Hematopoietic multipotent progenitor cell treated with erythropoietin and hydrocortisone succinate and interleukin-3 and kit ligand, for 15 days (in vitro differentiated cells): ENCODE results near the gene B3GALT2.
"Not testable (repeated sequence)": the region's sequence is repeated elsewhere in the genome, so short reads cannot be mapped to it uniquely, and the experiment has no call there.

Experiments used
- DNase-seq: peaks from one replicate; pipeline ENCODE4 v3.0.0-alpha.2; 2015; ENCODE audit warnings: low spot score

B3GALT2 gene, protein sequence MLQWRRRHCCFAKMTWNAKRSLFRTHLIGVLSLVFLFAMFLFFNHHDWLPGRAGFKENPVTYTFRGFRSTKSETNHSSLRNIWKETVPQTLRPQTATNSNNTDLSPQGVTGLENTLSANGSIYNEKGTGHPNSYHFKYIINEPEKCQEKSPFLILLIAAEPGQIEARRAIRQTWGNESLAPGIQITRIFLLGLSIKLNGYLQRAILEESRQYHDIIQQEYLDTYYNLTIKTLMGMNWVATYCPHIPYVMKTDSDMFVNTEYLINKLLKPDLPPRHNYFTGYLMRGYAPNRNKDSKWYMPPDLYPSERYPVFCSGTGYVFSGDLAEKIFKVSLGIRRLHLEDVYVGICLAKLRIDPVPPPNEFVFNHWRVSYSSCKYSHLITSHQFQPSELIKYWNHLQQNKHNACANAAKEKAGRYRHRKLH

DNA sequence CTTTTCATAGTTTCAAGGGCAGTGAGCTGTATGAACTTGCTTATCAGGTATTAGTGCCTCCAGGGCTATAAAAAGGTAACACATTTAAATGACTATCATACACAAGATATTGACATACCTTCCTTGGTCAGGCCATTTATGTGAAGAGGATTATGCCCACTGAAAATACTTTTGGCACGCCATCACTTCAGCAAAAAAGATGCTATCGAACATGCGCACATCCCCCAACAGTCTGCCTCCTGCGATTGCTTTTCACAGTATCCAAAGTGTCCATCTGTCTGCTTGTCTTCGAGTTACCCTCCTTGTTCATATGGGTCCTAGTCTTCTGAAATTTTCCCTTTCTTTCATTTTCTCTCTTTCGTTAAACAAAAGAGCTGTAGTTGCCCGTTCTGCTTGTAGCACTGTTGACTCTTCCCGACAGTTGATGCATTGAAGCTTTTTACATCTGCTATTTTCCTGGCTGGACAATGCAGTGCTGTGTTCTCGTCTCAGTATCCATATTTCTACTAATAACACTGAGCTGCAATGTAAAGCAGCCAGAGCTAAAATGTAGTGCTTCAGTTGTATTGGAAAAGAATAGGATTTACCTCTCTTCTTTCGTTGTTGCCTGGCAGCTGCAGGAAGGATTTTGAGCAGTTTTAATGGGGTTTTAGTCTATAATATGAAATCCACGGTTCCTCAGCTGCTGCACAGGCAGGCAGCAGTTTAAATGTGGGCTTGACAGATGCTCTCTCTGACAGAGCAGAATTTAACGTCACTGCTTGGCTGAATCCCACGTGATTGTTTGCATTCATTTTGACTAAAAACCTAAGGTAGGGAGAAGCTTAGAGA, at the start of gene B3GALT2:
Gene B3GALT2 (minus strand): TSS at position 713 of the 831 bp plus-strand sequence. CDS start 5,051 bp downstream, outside the sequence.
- no peak for DNase-seq

DNA sequence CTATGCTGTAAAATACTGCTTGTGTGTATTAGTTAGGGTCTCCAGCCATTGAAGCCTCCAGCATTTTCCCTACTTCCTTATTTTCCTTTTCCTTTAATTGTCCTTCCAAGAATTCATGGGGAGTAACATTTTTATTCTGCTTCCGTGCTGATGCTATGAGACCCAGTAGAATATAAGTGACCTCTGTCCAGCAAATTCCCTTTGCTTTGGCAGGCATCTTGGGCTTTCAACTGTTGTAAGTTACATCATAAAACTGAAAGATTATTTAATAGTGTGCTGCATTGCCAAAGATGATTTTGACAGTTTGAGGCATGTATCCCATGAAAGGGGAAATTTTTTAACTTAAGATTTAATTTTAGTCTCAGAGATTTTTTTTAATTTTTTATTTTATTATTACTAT, 48.1 kb upstream of the B3GALT2 start:
- no peak for DNase-seq

DNA sequence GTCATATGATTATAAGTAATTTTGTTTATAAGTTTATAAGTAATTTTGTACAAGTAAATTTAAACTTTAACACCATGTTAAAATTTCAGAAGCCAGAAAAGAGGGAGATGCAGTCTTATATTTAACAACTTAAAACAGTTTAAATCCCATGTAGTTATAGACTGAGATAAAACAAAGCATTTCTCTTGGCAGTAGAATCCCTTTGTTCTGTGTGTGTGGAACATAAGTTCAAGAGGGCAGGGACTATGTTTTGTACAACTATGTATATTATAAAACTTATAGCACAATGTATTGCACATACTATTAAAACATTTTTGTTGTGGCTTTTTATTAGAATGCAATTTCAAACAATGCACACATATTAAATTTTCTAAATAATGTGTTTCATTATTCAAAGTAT, 44.7 kb upstream of the B3GALT2 start:
- not testable (repeated sequence) for DNase-seq

DNA sequence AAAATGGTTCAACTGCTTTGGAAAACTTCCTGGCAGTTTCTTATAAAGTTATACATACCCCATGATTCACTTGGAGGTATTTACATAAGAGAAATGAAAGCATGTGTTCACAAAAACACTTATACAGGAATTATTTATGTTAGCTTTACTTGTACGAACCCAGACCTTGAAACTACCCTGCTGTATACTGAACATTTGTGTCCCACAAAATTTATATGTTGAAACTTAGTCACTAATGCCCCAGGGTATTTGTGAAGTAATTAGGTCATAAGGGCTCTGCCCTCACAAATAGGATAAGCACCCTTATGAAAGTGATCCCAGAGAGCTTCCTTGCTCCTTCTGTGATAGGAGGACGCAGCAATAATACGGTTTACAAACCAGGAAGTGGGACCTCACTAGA, 42.7 kb upstream of the B3GALT2 start:
- no peak for DNase-seq

DNA sequence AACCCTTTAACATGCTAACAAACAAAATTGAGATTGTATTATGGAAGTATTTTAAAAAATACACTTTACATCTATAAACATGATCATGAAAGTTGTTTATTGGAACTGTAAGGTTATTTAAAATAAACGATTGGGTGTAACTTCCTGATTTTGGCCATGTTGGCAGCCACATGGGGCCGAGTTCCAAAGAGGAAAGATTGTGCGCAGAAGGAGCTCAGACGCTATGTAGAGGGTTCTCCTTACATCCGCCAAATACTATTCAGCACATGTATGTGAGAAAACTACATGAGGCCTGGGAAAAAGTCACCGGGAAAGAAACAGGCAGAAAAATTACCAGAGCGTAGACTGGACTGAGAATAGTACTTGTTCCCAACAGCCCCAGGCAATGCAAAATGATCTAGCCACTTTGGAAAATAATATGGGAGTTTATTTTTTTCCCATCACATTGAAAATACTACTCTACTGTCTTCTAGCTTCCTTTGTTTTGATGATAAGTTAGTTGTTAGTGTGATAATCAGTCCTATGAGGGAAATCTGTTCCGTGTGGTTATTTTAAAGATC, 35.7 kb upstream of the B3GALT2 start:
- DNase-seq = no peak

DNA sequence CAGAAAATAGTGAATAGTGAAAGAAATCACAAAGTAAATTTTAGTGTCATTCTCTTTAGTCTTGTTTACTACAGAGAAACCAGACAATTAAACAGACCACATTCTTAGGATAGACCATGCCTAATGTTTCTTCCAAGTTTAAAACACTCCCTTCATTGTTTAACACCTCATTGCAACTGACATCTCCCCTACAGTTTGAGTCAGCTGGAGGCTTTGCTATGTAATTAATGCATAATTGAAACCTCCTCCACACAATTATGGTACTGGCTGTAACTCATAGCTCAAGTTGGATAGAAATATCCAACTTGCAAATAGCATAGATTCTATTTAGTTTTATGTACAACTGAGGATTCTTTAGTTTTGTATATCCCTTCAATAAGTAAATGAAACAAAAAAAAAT, 35.2 kb upstream of the B3GALT2 start:
- DNase-seq = no peak

DNA sequence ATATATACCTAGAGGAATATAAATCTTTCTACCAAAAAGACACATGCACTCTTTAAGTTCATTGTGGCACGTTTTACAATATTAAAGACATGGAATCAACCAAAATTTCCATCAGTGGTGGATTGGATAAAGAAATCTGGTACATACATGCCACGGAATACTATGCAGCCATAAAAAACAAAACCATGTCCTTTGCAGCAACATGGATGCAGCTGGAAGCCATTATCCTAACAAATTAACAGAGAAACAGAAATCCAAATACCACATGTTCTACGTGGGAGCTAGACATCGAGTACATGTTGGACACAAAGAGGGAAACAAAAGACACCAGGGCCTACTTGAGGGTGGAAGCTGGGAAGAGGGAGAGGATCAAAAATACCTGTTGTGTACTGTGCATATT, 33.0 kb upstream of the B3GALT2 start:
- no peak for DNase-seq

DNA sequence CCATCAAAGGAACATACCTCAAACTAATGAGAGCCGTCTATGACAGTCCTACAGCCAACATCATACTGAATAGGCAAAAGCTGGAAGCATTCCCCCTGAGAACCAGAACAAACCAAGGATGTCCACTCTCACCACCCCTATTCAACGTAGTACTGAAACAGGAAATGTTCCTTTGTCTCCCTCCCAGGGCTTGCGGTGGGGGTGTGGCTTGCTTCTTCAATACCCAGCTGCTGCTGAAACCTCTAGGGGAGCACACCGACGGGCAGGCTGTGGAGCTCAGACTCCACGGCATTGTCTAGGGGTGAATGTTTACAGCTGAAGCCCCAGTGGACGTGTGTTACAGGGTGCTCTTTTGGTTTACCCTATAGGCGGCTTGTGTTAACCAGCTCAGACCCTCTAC, 30.5 kb upstream of the B3GALT2 start:
- DNase-seq = no peak

DNA sequence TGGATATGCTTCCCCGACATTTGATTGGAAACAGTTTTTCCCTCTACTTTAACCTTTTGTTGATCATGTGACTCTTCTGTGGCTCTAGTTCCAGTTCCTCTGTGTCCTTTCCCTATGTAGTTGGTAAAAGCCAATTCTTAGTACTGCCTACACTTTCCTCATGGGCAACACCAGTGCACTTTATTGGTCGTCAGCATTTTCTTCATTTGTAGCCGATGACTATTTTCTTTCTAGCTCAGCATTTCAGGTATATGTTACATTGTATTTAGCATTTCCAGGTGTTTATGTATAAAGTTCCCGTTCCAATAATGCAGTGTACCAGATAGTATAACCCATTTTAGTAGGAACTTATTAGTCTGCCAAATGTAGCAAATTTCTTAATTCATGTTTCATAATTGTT, 27.6 kb upstream of the B3GALT2 start:
- no peak for DNase-seq

DNA sequence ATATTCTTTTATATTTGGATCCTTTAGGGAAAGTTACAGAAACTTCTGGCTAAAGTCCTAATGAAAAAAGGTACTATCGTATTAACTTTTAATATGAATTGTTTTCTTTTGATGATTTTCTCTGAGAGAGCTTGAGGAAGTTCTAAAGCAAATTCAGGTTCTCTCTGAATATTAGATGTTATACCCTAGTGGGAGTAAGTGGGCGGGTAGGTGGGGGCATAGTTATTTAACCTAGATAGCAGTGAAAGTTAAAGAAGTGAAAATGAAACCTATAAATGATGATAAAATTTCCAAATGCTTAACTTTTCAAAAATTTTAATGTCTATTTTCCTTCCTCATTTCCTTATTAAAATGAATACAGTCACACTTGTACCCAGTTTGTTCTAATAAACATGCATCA, 26.2 kb upstream of the B3GALT2 start:
- DNase-seq = no peak

DNA sequence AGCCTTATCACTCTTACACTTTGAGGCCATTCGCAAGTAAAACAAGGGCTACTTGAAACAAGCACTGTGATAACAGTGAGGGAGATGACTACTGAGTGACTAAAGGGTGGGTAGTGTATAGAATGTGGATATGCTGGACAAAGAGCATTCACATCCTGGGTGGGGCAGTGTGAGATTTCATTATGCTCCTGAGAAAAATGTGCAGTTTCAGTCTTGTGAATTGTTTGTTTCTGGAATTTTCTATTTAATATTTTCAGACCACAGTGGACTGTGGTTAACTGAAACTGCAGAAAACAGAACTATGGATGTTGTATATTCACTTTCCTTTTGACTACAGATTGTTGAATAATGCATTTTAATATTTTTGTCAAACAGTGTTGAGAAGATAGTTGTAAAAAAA, 25.1 kb upstream of the B3GALT2 start:
- DNase-seq = no peak

DNA sequence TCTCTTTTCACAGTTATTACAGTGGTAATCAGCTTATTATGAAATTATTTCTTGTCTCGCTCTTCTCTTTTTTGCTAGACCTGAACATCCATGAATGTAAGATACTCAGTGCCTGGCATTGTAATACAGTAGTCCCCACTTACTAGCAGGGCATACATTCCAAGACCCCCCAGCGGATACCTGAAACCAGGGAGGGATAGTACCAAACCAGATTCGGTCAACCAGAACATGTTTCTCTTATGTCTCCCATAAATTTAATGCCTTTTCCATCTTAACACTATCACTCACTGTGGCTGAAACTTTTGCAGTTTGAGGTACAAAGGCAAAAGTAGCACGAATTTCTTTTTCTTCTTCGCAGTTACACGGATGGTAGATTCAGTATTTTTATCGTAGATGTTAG, 24.6 kb upstream of the B3GALT2 start:
- no peak for DNase-seq

DNA sequence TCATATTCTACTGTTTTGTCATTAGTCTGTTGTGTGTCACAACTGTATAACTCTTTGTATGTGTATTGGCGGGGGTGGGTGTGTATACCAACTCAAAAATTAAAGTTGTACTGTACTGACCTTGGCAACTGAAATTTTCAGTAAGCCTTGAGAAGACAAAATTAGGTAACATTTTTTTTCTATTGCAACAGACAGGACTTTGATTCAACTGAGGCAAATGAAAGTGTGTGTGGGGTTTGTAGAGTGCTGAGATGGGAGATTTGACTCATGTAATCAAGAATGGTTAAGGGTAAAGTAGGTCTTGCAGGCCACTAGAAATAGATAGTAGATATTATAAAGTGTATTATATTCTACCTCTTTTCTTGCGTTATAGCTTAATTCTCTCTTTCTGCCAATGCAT, 14.6 kb upstream of the B3GALT2 start:
- no peak for DNase-seq

DNA sequence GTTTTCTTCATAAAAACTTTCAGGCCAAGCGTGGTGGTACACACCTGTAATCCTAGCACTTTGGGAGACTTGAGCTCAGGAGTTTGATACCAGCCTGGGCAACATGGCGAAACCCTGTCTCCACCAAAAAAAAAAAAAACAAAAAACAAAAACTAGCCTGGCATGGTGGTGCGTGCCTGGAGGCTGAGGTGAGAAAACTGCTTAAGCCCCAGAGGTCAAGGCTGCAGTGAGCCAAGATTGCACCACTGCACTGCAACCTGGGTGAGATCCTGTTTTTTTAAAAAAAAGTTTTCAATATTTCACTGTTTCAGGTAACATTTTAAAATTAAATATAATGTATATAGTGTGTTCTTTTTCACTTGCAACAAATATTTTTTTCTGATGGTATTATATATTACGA, 13.5 kb upstream of the B3GALT2 start:
- no peak for DNase-seq

DNA sequence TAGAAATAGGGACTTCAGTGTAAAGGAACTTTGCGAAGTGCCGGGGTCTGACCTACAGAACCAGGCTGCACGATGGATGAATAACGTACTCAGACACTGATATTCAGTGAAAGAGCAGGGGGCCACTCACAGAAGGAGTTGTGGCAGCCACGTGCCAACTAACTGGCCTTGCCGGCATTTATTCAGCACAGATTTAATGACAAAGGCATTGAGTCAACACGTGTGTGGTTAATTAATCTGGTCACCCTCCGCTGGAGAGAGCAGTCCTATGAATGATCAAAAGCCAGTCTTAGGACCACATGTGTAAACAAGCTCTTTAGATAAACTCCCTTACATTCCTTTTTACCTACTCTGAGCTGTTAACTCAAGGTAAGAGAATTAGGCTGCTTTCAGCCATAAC, 6.2 kb upstream of the B3GALT2 start:
- DNase-seq = no peak

DNA sequence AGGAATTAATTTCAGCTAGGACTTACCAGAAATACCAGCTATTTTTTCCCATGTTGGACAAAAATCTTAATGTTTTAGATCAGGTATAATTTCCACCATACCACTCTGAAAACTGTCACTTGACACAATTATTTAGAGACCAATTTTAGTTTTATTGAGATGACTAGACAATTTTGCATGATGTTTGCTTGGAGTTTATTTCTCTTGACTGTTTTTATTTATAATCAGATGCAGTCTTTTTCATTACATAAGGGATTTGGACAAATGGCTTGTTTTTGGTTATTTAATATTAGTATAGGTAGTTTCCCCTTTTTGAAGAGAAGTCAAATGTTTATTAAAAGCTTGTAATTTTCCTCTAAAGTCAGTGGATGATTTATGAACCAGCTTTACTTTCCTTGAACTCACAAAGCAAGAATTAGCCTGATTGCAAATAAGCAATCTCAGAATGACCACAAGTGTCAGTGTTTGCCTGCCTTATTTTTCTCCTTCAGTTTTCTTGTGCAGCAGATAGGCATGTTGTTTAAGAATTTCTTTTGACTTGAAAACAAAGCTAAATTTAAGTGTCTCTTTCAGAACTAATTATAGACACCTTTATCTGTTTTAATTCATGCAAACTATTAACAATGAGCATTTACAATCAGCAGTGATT, 3.8 kb upstream of the B3GALT2 start:
- DNase-seq = no peak

DNA sequence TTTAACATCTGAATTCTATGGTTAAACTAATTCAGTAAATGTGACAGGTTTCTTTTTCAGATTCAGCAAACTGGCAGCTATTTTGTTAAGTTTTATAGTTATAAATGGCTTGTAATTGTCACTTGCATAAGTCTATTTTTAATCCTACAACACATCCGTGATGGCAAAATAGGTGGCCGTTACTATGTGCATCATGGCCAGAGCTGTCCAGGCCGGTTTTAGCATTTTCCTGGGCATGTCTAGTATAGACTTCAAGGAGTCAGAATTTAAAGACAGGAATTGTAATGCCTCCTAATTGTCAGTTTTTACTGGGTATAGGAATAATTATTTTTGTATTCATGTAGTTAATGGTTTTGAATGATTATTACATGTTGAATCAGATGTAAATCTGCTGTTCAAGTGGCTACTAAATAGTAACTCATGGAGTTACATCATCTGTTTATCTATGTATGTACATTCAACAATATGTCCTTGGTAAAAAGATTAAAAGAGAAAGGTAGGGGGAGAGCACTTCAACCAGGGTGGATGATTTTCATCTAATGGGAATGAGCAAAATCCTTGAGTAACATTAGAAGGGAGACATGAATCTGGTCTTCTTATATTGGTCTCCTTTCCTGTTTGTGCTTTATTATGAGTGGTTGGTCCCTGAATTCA, 3.2 kb upstream of the B3GALT2 start:
- DNase-seq = no peak

DNA sequence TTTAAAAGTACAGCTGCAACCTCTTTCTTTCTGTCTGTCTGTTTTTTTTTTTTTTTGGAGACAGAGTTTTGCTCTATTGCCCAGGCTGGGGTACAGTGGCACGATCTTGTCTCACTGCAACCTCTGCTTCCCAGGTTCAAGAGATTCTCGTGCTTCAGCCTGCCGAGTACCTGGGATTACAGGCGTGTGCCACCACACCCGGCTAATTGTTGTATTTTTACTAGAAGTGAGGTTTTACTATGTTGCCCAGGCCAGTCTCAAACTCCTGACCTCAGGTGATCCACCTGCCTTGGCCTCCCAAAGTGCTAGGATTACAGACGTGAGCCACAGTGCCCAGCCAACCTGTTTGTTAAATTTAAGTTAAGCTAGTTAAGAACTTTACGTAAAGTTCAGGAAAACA, 2.5 kb upstream of the B3GALT2 start:
- DNase-seq = not testable (repeated sequence)

DNA sequence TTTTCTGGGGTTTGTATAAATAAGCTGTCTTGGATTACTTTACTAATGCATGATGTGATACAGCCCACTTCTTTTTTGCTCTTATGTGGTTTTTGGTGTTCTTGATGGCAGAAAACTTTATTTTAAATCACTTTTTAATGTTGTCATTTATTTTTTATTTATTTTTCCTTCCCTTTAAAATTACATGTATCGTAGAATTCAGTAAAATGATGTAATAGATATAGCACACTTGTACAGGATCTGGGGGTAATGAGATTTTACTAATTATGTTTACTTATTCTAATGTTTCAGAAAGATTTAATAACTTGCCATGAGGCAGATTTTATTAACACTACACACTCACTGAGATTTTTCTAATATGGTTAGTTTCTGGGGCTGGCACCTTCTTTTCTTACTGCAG, 701 bp upstream of the B3GALT2 start:
- DNase-seq = no peak

DNA sequence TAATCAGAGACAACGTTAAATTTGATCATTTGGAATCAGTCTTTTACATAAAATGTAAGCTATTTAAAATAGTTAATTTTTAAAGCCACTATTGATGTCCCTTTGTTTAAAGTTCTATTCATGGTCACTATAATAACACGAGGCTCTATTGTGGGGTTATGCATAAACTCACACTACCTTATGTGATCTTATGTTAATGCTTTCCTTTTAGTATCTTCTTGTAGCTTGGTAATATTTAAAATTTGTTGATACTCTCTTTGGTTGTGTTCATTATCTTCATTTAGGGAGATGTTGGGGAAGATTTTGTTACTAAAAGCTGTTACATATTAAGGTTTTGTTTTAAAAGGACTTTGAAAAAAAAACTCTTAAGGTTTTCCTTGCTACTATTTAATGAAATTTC, 1.2 kb downstream of the B3GALT2 start:
- DNase-seq = no peak

DNA sequence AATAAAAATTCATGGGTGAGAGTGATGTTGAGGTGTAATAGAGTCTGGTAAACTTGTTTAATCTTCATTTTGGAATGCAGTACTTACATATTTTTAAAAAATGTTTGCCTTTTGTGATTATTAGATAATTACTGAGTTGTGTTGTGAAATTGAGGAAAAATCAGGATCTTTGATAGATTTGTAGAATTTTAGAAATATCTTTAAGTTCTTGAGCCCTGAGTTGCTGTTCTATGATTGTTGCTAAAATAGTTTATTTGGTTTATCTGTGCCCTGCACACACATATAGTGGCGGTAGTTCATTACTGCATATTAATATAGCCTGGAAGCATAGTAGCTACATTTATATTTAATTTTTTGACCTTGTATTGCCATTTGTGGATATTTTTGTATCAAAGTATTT, 1.6 kb downstream of the B3GALT2 start:
- DNase-seq = no peak

DNA sequence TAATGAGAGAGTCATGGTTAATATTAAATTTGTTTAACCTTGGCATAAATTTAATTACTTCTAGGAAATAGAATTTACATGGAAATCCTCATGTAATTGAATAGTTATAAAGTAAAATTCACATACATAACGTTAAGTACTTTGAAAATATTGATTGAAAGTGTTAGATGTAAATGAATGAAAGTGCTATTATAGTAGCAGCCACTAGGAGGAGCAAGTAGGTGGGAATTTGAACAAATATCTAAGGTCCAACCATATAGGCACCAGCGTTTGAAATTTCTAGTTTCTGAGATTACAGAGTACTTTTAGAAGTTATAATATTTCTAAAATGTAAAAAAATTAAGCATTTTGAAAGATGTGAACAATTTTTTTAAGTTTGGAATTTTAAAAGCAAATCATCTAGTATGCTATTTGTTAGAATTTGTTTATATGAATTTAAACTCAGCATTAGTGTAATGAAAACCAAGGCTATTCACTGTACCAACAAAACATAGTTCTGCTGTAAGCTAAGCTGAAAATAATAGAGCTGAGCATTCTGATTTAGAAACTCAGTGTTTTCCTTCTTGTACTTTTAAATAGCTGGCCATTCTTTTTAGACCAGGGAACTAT, 3.3 kb downstream of the B3GALT2 start:
- peak; percentile 74 for DNase-seq
